Measurements from ENCODE around the gene MBD4. TPM values are rescaled to one million over a fixed set of nuclear protein-coding genes. Genes with fewer than 3 reads are reported as not detected.

The MBD4 gene
- total RNA-seq, 2 experiments from 2014 or later: 50.9 to 51.0 TPM

- Mint-ChIP-seq H3K4me1 (ENCODE audit: low read depth) (no peaks in the 10 kb centered on the region), H3K9me3 (no peaks in the 10 kb centered on the region), H3K36me3 (ENCODE audit: low read depth) (peaks cover 11% of the 10 kb centered on the region), H3K27ac (no peak overlapping the region), H3K27me3 (ENCODE audit: low read depth) (no peaks in the 10 kb centered on the region), H3K4me3 (no peak overlapping the region)
- intact Hi-C loops (cut with micrococcal nuclease): no loop called here
- CTCF ChIA-PET: no interaction called here
- no peak for DNase-seq
Observed at GRCh38 chr3:129461022-129461421, 21.3 kb upstream of the MBD4 start.

DNA sequence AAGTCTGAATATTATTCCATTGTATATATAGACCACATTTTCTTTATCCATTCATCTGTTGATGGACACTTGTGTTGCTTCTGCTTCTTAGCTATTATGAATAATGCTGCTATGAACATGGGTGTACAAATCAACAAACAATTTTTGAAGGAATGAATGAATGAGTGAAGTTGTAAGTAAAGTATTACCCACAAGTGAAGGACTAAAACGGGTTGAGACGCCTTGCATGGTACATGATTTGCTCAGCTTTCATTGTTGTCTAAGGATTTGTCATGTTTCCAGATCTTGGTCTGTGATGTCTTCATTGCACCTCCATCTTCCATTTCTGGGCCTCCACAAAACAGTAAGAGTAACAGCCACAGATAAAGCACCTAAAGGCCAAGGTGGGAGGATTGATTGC, 20.8 kb upstream of the MBD4 start:
- no peaks in the 10 kb centered on the region for H3K27me3 Mint-ChIP-seq (ENCODE audit: low read depth)
- CTCF ChIA-PET: no interaction called here
- intact Hi-C loops (cut with micrococcal nuclease): no loop called here
- no peaks in the 10 kb centered on the region for H3K9me3 Mint-ChIP-seq
- DNase-seq: no peak
- no peak overlapping the region for H3K27ac Mint-ChIP-seq
- no peaks in the 10 kb centered on the region for H3K4me1 Mint-ChIP-seq (ENCODE audit: low read depth)
- no peak overlapping the region for H3K4me3 Mint-ChIP-seq
- peaks cover 12% of the 10 kb centered on the region for H3K36me3 Mint-ChIP-seq (ENCODE audit: low read depth)

GRCh38 chr3:129460155-129460554, 20.4 kb upstream of the MBD4 start:
- Mint-ChIP-seq H3K27ac (no peak overlapping the region), H3K9me3 (no peaks in the 10 kb centered on the region), H3K36me3 (ENCODE audit: low read depth) (peaks cover 12% of the 10 kb centered on the region), H3K4me3 (no peak overlapping the region), H3K4me1 (ENCODE audit: low read depth) (no peaks in the 10 kb centered on the region), H3K27me3 (ENCODE audit: low read depth) (no peaks in the 10 kb centered on the region)
- intact Hi-C loops (cut with micrococcal nuclease): no loop called here
- DNase-seq: no peak
- CTCF ChIA-PET: no interaction called here

DNA sequence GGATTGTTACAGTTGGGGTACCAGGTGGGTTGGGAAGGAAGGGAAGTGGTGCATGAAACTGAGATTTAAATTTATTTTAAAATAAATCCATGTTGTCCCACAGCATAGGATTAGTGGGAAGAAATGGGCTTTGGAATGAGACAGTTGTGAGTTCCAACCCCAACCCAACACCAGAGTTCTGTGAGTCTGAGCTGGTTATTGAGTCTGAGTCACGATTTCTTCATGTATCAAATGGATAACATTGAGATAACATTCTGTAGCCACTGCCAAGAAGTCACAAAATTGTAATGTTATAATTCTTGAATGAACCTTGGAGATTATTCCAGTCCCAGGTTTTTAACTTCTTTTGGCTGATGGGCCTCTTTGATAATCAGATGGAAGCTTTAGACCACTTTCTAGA, 14.0 kb upstream of the MBD4 start:
- Mint-ChIP-seq H3K4me1 (ENCODE audit: low read depth) (peaks cover 7% of the 10 kb centered on the region), H3K27me3 (ENCODE audit: low read depth) (no peaks in the 10 kb centered on the region), H3K36me3 (ENCODE audit: low read depth) (peaks cover 27% of the 10 kb centered on the region), H3K9me3 (no peaks in the 10 kb centered on the region), H3K27ac (no peak overlapping the region), H3K4me3 (no peak overlapping the region)
- CTCF ChIA-PET: no interaction called here
- intact Hi-C loops (cut with micrococcal nuclease): no loop called here
- no peak for DNase-seq

DNA sequence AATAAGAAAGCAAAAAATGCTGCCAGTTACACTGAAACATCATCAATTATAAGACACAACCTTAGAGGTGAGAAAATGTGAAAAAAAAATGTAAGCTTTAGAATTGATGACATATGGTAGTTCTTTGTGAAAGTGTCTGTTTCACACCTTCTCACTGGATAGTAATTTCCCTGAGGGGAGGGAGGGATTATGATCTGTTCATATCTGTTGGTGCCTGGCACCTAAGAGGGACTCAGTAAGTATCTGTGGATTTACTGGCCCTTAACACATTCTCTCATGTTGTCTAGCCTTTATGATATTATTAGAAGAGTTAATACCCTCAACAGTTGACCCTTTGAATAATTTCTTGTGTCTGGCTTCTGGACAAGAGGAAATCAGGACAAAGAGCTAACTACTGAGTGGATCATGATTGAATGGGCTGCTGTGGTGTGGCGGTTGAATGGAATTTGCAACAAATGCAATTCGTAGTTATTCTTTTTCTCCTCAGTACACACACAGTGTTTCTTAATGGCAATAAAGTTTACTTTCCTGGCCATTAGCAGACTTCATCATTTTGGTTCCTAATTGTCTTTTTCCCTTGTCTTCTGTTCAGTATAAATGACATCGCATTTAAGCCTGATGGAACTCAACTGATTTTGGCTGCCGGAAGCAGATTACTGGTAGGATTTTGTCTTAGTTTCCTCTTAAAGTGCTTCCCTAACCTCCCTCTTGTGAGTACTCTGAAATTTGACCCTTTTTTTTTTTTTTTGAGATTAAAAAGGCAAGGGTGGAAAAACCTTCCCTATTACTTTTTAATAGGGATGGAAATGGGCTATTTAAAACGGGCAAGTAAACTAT, 9.7 kb upstream of the MBD4 start:
- no peaks in the 10 kb centered on the region for H3K9me3 Mint-ChIP-seq
- H3K4me3 Mint-ChIP-seq: no peak overlapping the region
- H3K36me3 Mint-ChIP-seq (ENCODE audit: low read depth): peaks cover 22% of the 10 kb centered on the region
- no peak overlapping the region for H3K27ac Mint-ChIP-seq
- no peak for DNase-seq
- CTCF ChIA-PET: interaction anchor here (0.6 kb wide), 1 partner anchor 293 kb away, joined by 3 read pairs; no protein-coding TSS in a partner anchor
- H3K4me1 Mint-ChIP-seq (ENCODE audit: low read depth): peaks cover 7% of the 10 kb centered on the region
- H3K27me3 Mint-ChIP-seq (ENCODE audit: low read depth): no peaks in the 10 kb centered on the region
- intact Hi-C loops (cut with micrococcal nuclease): loop anchor here (10.0 kb wide), 1 partner anchor 1395 kb away; the partner anchor contains the start of gene SEC61A1

DNA sequence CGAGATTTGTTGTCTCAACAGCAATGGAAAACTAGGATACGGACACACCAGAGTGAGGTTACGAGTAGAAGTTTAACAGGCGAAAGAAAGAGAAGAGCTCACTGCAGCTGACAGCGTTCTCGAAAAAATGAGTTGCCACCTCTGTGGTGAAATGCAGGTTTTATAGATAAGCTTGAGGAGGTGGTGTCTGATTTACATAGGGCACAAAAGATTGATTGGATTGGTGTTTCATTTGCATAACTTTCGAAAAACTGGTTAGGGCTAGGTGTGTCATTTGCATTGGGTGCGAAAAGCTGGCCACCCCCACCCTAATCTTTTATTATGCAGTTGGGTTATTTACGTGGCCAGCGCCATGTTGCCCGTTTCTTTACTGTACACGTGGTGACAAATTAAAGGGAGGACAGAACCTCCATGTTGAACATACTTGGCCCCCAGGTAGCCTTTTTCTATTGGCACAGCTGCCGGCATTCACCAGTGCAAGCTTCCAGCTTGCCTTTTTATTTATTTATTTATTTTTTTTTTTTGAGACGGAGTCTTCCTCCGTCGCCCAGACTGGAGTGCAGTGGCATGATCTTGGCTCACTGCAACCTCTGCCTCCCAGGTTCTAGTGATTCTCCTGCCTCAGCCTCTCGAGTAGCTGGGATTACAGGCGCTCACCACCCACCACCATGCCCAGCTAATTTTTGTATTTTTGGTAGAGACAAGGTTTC, 8.6 kb upstream of the MBD4 start:
- no peak overlapping the region for H3K4me3 Mint-ChIP-seq
- CTCF ChIA-PET: no interaction called here

DNA sequence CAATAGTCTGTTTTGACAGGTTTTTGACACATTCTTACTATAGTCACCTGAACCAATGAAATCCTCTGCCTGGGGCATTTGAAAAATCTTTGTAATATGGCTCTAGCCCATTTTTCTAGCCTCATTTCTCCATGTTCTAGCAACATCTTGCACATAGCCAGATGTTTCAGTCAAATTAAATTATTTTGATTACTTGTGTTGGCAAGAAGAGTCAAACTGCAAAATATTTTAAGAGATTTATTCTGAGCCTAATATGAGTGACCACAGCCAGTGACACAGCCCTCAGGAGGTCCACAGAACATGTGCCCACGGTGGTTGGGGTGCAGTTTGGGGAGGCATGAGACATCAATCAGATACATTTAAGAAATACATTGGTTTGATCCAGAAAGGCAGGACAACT, 7.2 kb upstream of the MBD4 start:
- Mint-ChIP-seq H3K4me1 (ENCODE audit: low read depth) (peaks cover 20% of the 10 kb centered on the region), H3K9me3 (no peaks in the 10 kb centered on the region), H3K4me3 (no peak overlapping the region), H3K27me3 (ENCODE audit: low read depth) (no peaks in the 10 kb centered on the region), H3K27ac (no peak overlapping the region), H3K36me3 (ENCODE audit: low read depth) (peaks cover 7% of the 10 kb centered on the region)
- CTCF ChIA-PET: no interaction called here
- DNase-seq: no peak
- intact Hi-C loops (cut with micrococcal nuclease): loop anchor here (10.0 kb wide), 1 partner anchor 1392 kb away; the partner anchor contains the start of gene SEC61A1

More for the DNA sequence above, 8.6 kb upstream of the MBD4 start:
- Mint-ChIP-seq H3K36me3 (ENCODE audit: low read depth) (peaks cover 18% of the 10 kb centered on the region), H3K9me3 (no peaks in the 10 kb centered on the region), H3K27me3 (ENCODE audit: low read depth) (no peaks in the 10 kb centered on the region), H3K27ac (peak overlapping the region; percentile 10), H3K4me1 (ENCODE audit: low read depth) (peaks cover 10% of the 10 kb centered on the region)
- DNase-seq: no peak
- intact Hi-C loops (cut with micrococcal nuclease): loop anchor here (10.0 kb wide), 1 partner anchor 1394 kb away; the partner anchor contains the start of gene SEC61A1

DNA sequence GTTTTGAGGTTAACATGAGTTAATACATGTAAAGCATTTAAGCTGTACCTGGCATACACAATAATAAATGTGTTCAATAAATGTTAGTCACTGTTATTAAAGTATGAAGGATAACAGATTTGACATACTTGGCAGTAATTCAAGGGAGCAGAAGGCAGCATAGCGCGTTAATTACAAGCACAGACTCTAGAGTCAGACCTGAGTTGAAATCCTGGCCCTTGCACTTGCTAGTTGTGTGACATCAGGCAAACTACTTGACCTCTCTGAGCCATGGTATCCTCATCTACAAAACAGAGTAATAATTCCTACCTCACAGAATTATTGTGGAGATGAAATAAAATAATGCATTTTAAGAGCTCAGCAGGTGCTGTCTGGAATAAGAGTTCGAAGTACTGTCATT, 5.7 kb upstream of the MBD4 start:
- Mint-ChIP-seq H3K27me3 (ENCODE audit: low read depth) (no peaks in the 10 kb centered on the region), H3K4me3 (no peak overlapping the region), H3K36me3 (ENCODE audit: low read depth) (peaks cover 3% of the 10 kb centered on the region), H3K9me3 (no peaks in the 10 kb centered on the region), H3K27ac (no peak overlapping the region), H3K4me1 (ENCODE audit: low read depth) (peaks cover 27% of the 10 kb centered on the region)
- CTCF ChIA-PET: no interaction called here
- intact Hi-C loops (cut with micrococcal nuclease): loop anchor here (10.0 kb wide), 1 partner anchor 1391 kb away; the partner anchor contains the start of gene SEC61A1
- no peak for DNase-seq

GRCh38 chr3:129442947-129443346, 3.2 kb upstream of the MBD4 start:
- CTCF ChIA-PET: interaction anchor here (1.0 kb wide), 1 partner anchor 47 kb away, joined by 4 read pairs; no protein-coding TSS in a partner anchor
- Mint-ChIP-seq H3K9me3 (no peaks in the 10 kb centered on the region), H3K4me3 (no peak overlapping the region), H3K27ac (peak overlapping the region; percentile 32), H3K36me3 (ENCODE audit: low read depth) (peaks cover 7% of the 10 kb centered on the region), H3K4me1 (ENCODE audit: low read depth) (peaks cover 28% of the 10 kb centered on the region), H3K27me3 (ENCODE audit: low read depth) (no peaks in the 10 kb centered on the region)
- DNase-seq: no peak
- intact Hi-C loops (cut with micrococcal nuclease): loop anchor here (5.0 to 10.0 kb wide), 5 partner anchors 164 to 1388 kb away; partner anchors contain the start of genes PLXND1, RAB43 and SEC61A1

GRCh38 chr3:129442486-129442885, 2.7 kb upstream of the MBD4 start:
- H3K4me3 Mint-ChIP-seq: no peak overlapping the region
- no peaks in the 10 kb centered on the region for H3K9me3 Mint-ChIP-seq
- peaks cover 32% of the 10 kb centered on the region for H3K4me1 Mint-ChIP-seq (ENCODE audit: low read depth)
- CTCF ChIA-PET: interaction anchor here (1.0 kb wide), 1 partner anchor 48 kb away, joined by 4 read pairs; no protein-coding TSS in a partner anchor
- H3K27me3 Mint-ChIP-seq (ENCODE audit: low read depth): no peaks in the 10 kb centered on the region
- peak overlapping the region; percentile 39 for H3K27ac Mint-ChIP-seq
- no peak for DNase-seq
- intact Hi-C loops (cut with micrococcal nuclease): loop anchor here (5.0 to 10.0 kb wide), 5 partner anchors 165 to 1388 kb away; partner anchors contain the start of genes PLXND1, RAB43 and SEC61A1
- peaks cover 11% of the 10 kb centered on the region for H3K36me3 Mint-ChIP-seq (ENCODE audit: low read depth)

DNA sequence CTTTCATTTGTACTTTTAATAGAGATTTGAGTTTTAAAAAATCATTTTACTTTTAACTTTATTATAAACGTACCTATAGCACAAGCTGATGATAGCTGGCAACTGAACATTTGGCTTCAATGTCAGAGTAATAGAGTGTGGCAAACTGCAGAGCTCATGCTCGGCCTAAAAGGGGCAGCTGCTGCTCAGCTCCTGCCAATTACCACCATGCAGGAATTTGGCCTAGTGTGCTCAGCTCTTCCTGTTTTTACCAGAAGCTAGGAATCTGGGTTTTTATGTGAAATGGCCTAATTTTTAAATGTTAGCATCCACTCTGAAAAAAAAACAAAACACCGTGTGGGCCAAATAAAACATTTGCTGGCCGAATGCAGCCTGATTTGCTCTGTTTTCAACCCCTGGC, 2.0 kb upstream of the MBD4 start:
- H3K27me3 Mint-ChIP-seq (ENCODE audit: low read depth): no peaks in the 10 kb centered on the region
- H3K4me1 Mint-ChIP-seq (ENCODE audit: low read depth): peaks cover 38% of the 10 kb centered on the region
- peaks cover 14% of the 10 kb centered on the region for H3K36me3 Mint-ChIP-seq (ENCODE audit: low read depth)
- CTCF ChIA-PET: interaction anchor here (1.0 to 2.9 kb wide), 2 partner anchors 49 to 58 kb away, joined by 4 to 10 read pairs; no protein-coding TSS in a partner anchor
- H3K9me3 Mint-ChIP-seq: no peaks in the 10 kb centered on the region
- intact Hi-C loops (cut with micrococcal nuclease): loop anchor here (2.0 to 10.0 kb wide), 7 partner anchors 41 to 1387 kb away; partner anchors contain the start of genes PLXND1, RAB43 and SEC61A1
- H3K27ac Mint-ChIP-seq: no peak overlapping the region
- DNase-seq: no peak
- H3K4me3 Mint-ChIP-seq: peak overlapping the region; percentile 87

DNA sequence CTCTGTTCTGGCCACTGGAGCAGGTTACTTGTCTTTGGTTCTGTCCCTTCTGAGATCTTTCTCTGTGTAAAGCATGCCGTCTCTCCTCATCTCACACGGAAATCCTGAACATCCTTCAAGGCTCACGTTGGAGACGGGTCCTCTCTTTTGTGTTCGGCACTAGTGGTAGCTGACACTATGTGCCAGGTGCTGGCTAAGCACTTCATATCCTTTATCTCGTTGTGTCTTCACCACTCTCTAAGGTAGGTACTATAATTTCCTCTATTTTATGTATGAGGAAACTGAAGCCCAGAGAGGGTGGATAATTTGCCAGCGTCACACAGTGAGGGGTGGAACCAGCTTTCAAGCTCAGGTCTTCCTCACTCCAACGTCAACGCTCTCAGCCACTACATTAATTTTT, 1.5 kb upstream of the MBD4 start:
- Mint-ChIP-seq H3K27ac (peak overlapping the region; percentile 89), H3K4me1 (ENCODE audit: low read depth) (peaks cover 44% of the 10 kb centered on the region), H3K36me3 (ENCODE audit: low read depth) (peaks cover 19% of the 10 kb centered on the region), H3K27me3 (ENCODE audit: low read depth) (no peaks in the 10 kb centered on the region), H3K4me3 (peak overlapping the region; percentile 87), H3K9me3 (no peaks in the 10 kb centered on the region)
- peak; percentile 39 for DNase-seq
- CTCF ChIA-PET: interaction anchor here (1.2 to 2.9 kb wide), 2 partner anchors 58 to 123 kb away, joined by 3 to 10 read pairs; no protein-coding TSS in a partner anchor
- intact Hi-C loops (cut with micrococcal nuclease): loop anchor here (2.0 to 10.0 kb wide), 7 partner anchors 42 to 1386 kb away; partner anchors contain the start of genes PLXND1, RAB43 and SEC61A1
